OCI-LY7 (cell line): ENCODE measurements around the gene NMT1.

ENCODE experiments used
- EZH2phosphoT487 ChIP-seq: fragments of 200-600 bp; sonication (generic); IDR thresholded peaks from 2 replicates; pipeline ENCODE4 v1.6.1; 2018; ENCODE audit warnings: low read depth, borderline replicate concordance, mild to moderate bottlenecking, mixed run types, antibody characterized with exemption, low read length, moderate library complexity, mixed read lengths
- TF ChIP-seq, protein P1 (sequence below): fragments of 200-600 bp; sonication (generic); conservative IDR thresholded peaks from 2 replicates; pipeline ENCODE4 v1.5.1; 2014; ENCODE audit warnings: mild to moderate bottlenecking, antibody characterized with exemption, low read length, moderate library complexity, mixed read lengths

DNA sequence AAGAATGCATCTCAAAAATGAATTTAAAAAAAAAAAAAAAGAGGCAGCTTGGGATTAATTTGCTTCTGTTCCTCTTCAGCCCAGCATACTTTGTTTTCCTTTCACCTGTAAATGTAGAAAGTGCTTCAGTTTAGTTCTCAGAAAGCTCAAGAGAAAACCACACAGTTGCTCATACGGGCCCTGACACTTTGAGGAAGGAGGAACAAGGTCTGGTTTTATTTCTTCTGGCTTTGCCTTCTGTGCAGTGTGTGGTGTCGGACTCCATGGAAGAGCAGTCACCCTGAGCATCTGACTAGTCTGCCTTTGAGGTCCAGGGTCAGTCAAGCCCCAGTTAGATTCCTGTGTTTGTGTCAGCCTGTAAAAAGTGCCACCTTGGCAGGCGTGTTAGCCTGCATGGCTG lies 27.6 kb downstream of the NMT1 start:
- TF ChIP-seq, protein P1, sequence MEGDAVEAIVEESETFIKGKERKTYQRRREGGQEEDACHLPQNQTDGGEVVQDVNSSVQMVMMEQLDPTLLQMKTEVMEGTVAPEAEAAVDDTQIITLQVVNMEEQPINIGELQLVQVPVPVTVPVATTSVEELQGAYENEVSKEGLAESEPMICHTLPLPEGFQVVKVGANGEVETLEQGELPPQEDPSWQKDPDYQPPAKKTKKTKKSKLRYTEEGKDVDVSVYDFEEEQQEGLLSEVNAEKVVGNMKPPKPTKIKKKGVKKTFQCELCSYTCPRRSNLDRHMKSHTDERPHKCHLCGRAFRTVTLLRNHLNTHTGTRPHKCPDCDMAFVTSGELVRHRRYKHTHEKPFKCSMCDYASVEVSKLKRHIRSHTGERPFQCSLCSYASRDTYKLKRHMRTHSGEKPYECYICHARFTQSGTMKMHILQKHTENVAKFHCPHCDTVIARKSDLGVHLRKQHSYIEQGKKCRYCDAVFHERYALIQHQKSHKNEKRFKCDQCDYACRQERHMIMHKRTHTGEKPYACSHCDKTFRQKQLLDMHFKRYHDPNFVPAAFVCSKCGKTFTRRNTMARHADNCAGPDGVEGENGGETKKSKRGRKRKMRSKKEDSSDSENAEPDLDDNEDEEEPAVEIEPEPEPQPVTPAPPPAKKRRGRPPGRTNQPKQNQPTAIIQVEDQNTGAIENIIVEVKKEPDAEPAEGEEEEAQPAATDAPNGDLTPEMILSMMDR: no peak
- TF ChIP-seq EZH2phosphoT487: no peak
